Calu3 (cell line): ENCODE results near the gene THOC1. TPM values are rescaled to one million over a fixed set of nuclear protein-coding genes. Genes with fewer than 3 reads are reported as not detected.

Experiments
- BruUV-seq: library from RNA; stranded (reverse); fragments of 400-500 nt; replicated peaks from 2 replicates; lab custom pipeline; 2021; lab: Mats Ljungman, UMichigan
- CTCF ChIA-PET: fragments of 300-600 bp; sonication (Branson Sonifier 250); formaldehyde crosslinking; loops from one replicate; lab custom pipeline; 2022; ENCODE audit warnings: antibody characterized with exemption; lab: Charles Lee
- DNase-seq: peaks from one replicate; pipeline ENCODE4 v3.0.0; 2022
- H3K27ac Mint-ChIP-seq: one replicate; pipeline ENCODE4 v1.8.0; 2022; ENCODE audit warnings: mixed read lengths; ENCODE audit not compliant: unreplicated experiment
- H3K27me3 Mint-ChIP-seq: one replicate; pipeline ENCODE4 v1.8.0; 2022; ENCODE audit warnings: mixed read lengths; ENCODE audit not compliant: unreplicated experiment
- H3K36me3 Mint-ChIP-seq: one replicate; pipeline ENCODE4 v1.8.0; 2022; ENCODE audit warnings: mild to moderate bottlenecking, moderate library complexity, mixed read lengths; ENCODE audit not compliant: insufficient read depth, unreplicated experiment
- H3K4me1 Mint-ChIP-seq: one replicate; pipeline ENCODE4 v1.8.0; 2022; ENCODE audit warnings: mild to moderate bottlenecking, low read depth, mixed read lengths; ENCODE audit not compliant: unreplicated experiment
- H3K4me3 Mint-ChIP-seq: one replicate; pipeline ENCODE4 v1.8.0; 2022; ENCODE audit warnings: mild to moderate bottlenecking, low read depth, moderate library complexity, mixed read lengths; ENCODE audit not compliant: unreplicated experiment
- H3K9me3 Mint-ChIP-seq: one replicate; pipeline ENCODE4 v1.8.0; 2022; ENCODE audit warnings: low read depth, mixed read lengths; ENCODE audit not compliant: unreplicated experiment
- intact Hi-C: fragments of 100-400 bp; cut with micrococcal nuclease; formaldehyde crosslinking; loops from one replicate; pipeline ENCODE4 v1.10.0; 2022; ENCODE audit not compliant: unreplicated experiment
- total RNA-seq: library from RNA; stranded (reverse); gene quantifications from 2 replicates; pipeline ENCODE4 v1.2.3, GENCODE V29; 2022
- TF ChIP-seq, protein P1 (sequence below): fragments of 200-600 bp; IDR thresholded peaks from one replicate; pipeline ENCODE4 v1.8.0; 2022; ENCODE audit warnings: antibody characterized with exemption; ENCODE audit not compliant: unreplicated experiment

Gene THOC1
- total RNA-seq, 1 experiment from 2014 or later, result 47.1 TPM

DNA sequence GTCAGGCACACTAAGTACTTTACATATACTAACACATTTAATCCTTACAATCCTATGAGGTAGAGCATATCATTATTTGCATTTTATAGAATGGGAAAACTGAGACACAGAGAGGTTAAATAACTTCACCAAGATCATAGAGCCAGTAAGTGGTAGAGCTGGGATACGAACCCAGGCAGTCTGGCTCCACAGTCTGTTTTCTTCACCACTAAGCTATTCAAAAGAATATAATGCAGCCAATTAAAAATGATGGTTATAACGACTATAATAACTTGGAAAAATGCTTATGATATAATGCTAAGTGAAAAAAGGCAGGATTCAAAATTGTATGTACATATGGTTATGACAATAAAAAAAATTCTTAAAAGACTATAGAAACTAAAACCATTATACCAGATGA is 7.3 kb downstream of the THOC1 start:
- peaks cover under 1% of the 10 kb centered on the region for H3K4me1 Mint-ChIP-seq
- intact Hi-C loops, result no loop called here
- CTCF ChIA-PET, result no interaction called here
- peaks cover 15% of the 10 kb centered on the region for H3K36me3 Mint-ChIP-seq
- DNase-seq, result no peak
- BruUV-seq, result no TSS peak
- no peak overlapping the region for H3K27ac Mint-ChIP-seq
- TF ChIP-seq, protein P1, sequence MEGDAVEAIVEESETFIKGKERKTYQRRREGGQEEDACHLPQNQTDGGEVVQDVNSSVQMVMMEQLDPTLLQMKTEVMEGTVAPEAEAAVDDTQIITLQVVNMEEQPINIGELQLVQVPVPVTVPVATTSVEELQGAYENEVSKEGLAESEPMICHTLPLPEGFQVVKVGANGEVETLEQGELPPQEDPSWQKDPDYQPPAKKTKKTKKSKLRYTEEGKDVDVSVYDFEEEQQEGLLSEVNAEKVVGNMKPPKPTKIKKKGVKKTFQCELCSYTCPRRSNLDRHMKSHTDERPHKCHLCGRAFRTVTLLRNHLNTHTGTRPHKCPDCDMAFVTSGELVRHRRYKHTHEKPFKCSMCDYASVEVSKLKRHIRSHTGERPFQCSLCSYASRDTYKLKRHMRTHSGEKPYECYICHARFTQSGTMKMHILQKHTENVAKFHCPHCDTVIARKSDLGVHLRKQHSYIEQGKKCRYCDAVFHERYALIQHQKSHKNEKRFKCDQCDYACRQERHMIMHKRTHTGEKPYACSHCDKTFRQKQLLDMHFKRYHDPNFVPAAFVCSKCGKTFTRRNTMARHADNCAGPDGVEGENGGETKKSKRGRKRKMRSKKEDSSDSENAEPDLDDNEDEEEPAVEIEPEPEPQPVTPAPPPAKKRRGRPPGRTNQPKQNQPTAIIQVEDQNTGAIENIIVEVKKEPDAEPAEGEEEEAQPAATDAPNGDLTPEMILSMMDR, result no peak
- no peaks in the 10 kb centered on the region for H3K9me3 Mint-ChIP-seq
- H3K27me3 Mint-ChIP-seq, result no peaks in the 10 kb centered on the region
- no peak overlapping the region for H3K4me3 Mint-ChIP-seq

DNA sequence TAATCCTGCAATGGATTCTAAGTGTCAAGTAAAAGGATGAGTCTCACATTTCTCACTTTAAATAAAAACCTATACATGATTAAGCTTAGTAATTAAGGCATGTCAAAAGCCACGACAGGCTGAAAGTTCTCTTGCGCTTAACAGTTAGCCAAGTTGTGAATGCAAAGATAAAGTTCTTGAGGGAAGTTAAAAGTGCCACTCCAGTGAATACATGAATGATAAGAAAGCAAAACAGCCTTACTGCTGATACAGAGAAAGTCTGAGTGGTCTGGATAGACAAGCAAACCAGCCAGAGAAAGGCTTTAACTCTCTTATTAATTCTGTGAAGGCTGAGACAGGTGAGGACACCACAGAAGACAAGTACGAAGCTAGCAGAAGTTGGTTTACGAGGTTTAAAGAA is 12.7 kb downstream of the THOC1 start:
- H3K4me3 Mint-ChIP-seq, result no peak overlapping the region
- intact Hi-C loops, result no loop called here
- no peaks in the 10 kb centered on the region for H3K27me3 Mint-ChIP-seq
- no peaks in the 10 kb centered on the region for H3K4me1 Mint-ChIP-seq
- TF ChIP-seq, protein P1, result no peak
- peaks cover 26% of the 10 kb centered on the region for H3K36me3 Mint-ChIP-seq
- H3K27ac Mint-ChIP-seq, result no peak overlapping the region
- CTCF ChIA-PET, result no interaction called here
- BruUV-seq, result no TSS peak
- no peaks in the 10 kb centered on the region for H3K9me3 Mint-ChIP-seq
- DNase-seq, result no peak

DNA sequence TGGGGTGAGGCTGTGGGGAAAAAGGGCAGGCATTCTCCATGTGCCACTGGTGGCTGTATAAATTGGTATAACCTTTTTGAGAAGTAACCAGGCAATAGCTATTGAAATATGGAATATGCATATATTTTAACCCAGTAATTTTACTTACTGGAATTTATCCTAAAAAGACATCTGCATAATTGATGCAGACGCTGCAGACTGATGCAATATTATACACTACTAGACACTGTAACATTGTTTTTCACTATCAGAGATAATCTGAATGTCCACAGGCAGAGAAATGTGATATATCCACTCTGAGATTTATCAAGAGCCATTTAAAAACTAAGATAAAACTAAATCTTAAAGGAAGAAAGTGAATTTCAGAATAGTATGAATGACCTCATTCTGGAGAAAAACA is 14.7 kb downstream of the THOC1 start:
- CTCF ChIA-PET, result no interaction called here
- H3K36me3 Mint-ChIP-seq, result peaks cover 32% of the 10 kb centered on the region
- H3K27ac Mint-ChIP-seq, result no peak overlapping the region
- no peaks in the 10 kb centered on the region for H3K4me1 Mint-ChIP-seq
- intact Hi-C loops, result no loop called here
- no peak for DNase-seq
- no peaks in the 10 kb centered on the region for H3K27me3 Mint-ChIP-seq
- BruUV-seq, result no TSS peak
- no peak overlapping the region for H3K4me3 Mint-ChIP-seq
- no peaks in the 10 kb centered on the region for H3K9me3 Mint-ChIP-seq
- TF ChIP-seq, protein P1, result no peak

DNA sequence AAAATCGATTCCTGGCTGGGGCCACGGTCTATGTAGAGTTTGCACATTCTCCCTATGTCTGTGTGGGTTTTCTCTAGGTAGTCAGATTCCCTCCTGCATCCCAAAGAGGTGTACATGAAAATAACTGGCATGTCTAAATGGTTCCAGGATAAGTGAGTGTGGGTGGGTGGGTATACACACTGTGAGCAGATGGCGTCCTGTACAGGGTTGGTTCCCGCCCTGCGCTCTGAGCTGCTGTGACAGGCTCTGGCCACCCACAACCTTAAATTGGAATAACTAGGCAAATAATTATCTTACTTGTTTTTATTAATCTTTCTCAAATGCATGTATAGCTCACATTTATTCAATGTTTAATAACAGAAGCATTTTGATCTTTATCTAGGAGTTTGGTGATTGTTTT is 16.3 kb downstream of the THOC1 start:
- CTCF ChIA-PET, result no interaction called here
- no peak overlapping the region for H3K27ac Mint-ChIP-seq
- no peaks in the 10 kb centered on the region for H3K27me3 Mint-ChIP-seq
- no peaks in the 10 kb centered on the region for H3K4me1 Mint-ChIP-seq
- DNase-seq, result no peak
- no TSS peak for BruUV-seq
- H3K4me3 Mint-ChIP-seq, result no peak overlapping the region
- intact Hi-C loops, result no loop called here
- H3K9me3 Mint-ChIP-seq, result no peaks in the 10 kb centered on the region
- TF ChIP-seq, protein P1, result no peak
- H3K36me3 Mint-ChIP-seq, result peaks cover 31% of the 10 kb centered on the region
